Effector CD8-positive, alpha-beta T cell (primary cell): ENCODE measurements around the gene KRT15.

Source experiments
- DNase-seq: peaks from one replicate; lab custom pipeline; 2025; lab: John Stamatoyannopoulos, UW

KRT15 gene

GRCh38 chr17:41527063-41528023, 8.7 kb upstream of the KRT15 start:
- no peak for DNase-seq

- no peak for DNase-seq
Measured at GRCh38 chr17:41524261-41524660, 5.6 kb upstream of the KRT15 start.

- no peak for DNase-seq
Measured at GRCh38 chr17:41523787-41524186, 5.1 kb upstream of the KRT15 start.

- DNase-seq: no peak
Measured at GRCh38 chr17:41523225-41523593, 4.5 kb upstream of the KRT15 start.

GRCh38 chr17:41522301-41523224, 3.9 kb upstream of the KRT15 start:
- DNase-seq: no peak

DNA sequence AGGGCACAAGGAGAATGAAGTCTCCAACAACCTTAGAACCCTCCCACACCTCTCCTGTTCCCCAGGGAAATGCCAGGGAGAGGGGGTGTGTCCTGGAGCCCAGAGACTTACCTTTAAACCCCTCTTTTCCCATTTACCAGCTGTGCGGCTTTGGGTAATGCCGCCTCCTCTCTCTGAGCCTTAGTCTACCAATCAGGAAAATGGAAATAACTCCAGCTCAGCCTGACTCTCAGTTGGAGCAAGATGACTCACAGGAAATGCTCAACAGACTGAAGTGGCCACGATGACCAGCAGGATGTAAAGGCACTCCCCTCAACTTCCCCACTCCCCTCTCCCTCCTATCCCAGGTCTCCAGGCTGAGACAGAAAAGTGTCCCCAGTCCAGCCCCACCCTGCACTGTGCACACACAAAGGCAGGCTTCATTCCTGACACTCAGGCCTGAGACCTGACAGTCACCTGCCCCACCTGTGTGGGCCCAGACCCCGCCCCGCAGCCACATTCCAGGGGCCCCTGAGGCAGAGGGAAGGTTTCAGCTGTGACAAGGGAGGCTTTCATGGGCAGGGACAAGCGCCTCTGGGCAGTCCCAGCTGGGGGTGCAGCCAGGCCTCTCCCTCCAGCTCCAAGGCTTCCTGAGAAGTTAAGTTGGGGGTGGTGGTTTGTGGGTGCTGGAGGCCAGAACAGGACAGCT, 3.0 kb upstream of the KRT15 start:
- DNase-seq: no peak

GRCh38 chr17:41520821-41521521, 2.3 kb upstream of the KRT15 start:
- no peak for DNase-seq

DNA sequence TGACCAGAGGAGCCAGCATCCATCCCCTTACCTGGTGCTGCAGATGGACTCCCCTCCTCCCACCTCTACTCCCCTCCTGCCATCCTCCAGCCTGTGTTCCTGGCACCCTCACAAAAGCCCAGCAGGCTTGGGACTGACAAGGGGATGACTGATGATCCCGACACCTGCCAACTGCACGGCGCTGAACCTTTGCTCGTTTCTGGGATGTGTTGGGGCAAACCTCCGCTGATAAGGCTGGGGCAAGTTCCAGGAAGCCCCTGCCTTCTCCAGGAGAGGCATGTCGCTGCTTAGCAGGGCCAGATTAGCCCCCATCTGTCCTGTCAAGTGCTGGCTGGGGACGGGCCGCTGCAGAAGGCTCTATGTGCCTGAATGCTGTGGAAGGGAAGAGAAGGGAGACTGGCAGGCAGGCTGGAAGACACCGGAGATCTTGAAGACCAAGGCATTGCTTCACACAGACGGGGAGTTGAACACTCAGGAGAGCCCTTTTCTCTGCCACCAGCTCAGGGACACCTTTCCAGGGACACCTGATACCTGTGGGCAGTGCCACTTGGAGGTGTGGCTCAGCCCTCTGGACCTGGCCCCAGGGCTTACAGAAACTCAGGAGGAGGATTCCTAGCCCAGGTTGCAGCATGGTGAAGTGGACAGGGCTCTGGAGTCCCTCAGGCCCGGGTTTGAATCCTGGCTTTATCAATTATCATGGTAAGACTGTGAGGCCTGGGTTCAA, 973 bp upstream of the KRT15 start:
- DNase-seq: no peak

DNA sequence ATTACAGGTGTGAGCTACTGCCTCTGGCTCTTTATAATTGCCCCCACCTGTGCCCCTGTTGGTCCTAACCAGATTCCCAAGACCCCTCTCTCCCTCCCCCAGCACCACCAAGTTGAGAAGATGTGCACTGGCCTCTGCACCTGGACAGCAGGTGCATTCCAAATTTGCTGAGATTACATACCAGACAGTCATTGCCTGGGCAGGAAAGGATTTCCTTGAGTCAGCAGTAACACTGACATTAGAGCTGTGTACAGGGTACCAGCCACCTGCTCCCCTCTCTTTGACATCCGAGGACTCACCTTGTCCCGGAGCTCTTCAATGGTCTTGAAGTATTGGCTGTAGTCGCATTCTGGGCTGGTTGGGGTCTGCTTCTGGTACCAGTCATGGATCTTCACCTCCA, 659 bp downstream of the KRT15 start:
- DNase-seq: no peak

GRCh38 chr17:41516830-41517283, 1.8 kb downstream of the KRT15 start:
- DNase-seq: no peak

- no peak for DNase-seq
Measured at GRCh38 chr17:41516147-41516829, 2.4 kb downstream of the KRT15 start.

DNA sequence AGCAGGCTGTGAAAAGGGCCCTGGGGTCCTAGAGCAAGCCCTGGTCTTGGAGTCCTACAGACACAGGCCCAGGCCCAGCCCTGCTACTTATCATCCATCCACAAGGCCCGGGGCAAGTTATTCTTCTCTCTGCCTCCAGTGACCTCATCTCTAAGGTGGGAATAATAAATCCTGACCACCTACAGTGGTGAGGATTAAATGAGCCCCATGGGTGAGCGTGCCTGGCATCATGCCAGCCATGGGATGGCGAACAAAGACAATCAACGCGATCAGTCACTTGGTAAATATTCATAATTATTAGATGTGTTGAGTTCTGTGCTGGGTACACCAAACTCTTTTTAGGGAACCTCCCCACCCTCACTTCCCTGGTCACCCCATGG, 5.5 kb downstream of the KRT15 start:
- DNase-seq: no peak

DNA sequence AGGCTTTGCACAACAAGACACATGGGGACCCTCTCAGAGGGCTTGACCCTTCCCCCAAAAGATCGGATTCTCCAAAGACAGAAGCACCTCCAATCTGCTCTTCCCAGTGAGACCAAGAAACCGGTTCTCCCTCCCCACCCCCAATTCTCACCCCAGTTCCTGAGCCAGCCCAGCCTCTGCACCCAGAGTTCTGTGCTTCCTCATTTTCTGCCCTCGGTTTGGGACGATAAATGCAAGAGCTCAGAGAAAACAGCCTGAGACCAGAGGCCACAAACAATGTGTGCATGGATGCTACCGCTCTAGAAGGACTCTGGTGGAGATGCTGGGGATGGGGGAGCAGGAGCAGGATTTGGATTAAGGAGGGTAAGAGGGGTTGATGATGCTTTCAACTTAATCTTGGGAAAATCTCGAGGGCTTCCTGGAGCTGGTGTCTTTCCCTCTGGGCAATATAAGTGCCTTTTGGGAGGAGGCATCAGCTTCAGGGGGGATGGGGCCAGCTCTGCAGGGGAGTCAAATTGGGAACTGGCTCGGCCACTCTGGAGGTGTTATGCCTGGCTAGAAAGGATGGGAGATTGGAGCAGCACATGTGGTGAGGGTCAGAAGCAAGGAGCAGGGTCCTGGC, 6.0 kb downstream of the KRT15 start:
- no peak for DNase-seq

GRCh38 chr17:41511716-41512115, 7.0 kb downstream of the KRT15 start:
- DNase-seq: no peak

DNA sequence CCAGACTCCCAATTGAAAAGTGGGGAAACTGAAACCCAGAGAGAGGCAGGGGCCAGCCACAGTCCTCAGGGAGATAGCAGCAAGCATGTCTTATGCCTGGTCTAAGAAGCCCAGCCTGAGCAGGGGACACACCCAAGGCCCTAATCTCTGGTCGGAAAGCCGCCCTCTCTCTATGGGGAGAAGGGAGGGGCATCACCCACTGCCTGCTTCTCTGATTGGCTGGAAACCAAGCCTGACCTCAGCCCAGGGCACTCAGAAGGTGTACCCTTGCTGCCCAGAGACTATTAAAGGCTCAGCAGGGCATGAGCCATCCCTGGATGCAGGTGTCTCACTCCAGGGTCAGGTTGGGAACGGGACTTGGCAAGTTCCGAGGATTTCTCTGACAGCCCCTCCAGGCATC, 7.6 kb downstream of the KRT15 start:
- no peak for DNase-seq

DNA sequence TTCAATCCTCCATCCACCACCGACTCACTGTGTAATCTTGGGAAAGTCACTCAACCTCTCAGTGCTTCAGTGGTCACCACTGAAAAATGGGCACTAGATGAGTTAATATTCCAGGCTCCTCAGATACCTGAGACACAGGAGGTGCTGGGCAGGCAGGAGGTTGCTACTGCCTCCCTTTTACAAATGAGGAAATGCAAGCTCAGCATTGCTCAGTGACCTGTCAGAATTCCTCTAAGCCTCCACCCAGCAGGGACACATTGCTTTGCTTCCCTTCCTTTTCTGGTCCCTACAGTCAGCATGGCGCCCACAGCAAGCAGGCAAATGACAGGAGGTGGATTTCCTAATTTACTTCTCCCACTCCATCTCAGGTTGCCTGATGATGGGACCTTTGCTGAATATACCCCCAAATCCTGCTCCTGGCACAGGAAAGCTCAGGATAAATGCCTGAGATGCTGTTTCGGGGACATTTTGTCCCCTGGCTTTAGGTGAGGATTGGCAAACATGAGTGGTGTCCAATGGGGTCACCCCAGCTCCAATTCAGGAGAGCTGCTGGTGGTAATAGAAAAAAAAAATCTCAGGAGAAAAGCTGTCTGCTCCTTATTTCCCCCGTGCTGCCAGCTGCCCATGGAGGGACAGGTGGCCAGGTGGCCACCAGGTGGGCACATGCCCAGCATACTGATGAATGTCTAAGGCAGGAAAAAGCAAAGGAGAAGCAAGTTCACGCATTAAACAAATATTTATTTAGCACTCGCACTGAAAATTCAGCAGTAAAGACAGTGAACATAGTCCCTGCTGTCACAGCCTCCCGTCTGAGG, 8.2 kb downstream of the KRT15 start:
- no peak for DNase-seq

GRCh38 chr17:41507315-41507880, 11.3 kb downstream of the KRT15 start:
- DNase-seq: no peak
